ENCODE results near the gene POMT1. TPM values are rescaled to one million over a fixed set of nuclear protein-coding genes. Genes with fewer than 3 reads are reported as not detected.
A peak's percentile ranks its signal among the peaks of the same experiment; 100 is the strongest.

The POMT1 gene
- total RNA-seq, 2 experiments from 2014 or later = 41.5 to 53.7 TPM

- DNase-seq (no peak), ATAC-seq (no peak)
- Mint-ChIP-seq H3K27ac (no peak overlapping the region), H3K27me3 (no peaks in the 10 kb centered on the region), H3K36me3 (peaks cover 52% of the 10 kb centered on the region), H3K9me3 (ENCODE audit: low read depth) (no peaks in the 10 kb centered on the region), H3K4me3 (no peak overlapping the region), H3K4me1 (peaks cover 2% of the 10 kb centered on the region)
- CTCF ChIA-PET = interaction anchor here (0.5 to 3.1 kb wide), 6 partner anchors 18 to 132 kb away, joined by 3 to 12 read pairs (median 5); partner anchors contain the start of gene PRRT1B
These were observed 21.0 kb upstream of the POMT1 start for GRCh38 chr9:131481441-131482342.

GRCh38 chr9:131482343-131483006 is 20.2 kb upstream of the POMT1 start:
- no peak for ATAC-seq
- CTCF ChIA-PET = interaction anchor here (0.5 to 0.6 kb wide), 2 partner anchors 63 to 103 kb away, joined by 3 to 4 read pairs; partner anchors contain the start of gene PRRT1B
- DNase-seq = no peak
- Mint-ChIP-seq H3K9me3 (ENCODE audit: low read depth) (no peaks in the 10 kb centered on the region), H3K36me3 (peaks cover 56% of the 10 kb centered on the region), H3K4me1 (peaks cover 2% of the 10 kb centered on the region), H3K4me3 (no peak overlapping the region), H3K27ac (no peak overlapping the region), H3K27me3 (no peaks in the 10 kb centered on the region)

GRCh38 chr9:131483319-131484050 is 19.2 kb upstream of the POMT1 start:
- CTCF ChIA-PET = no interaction called here
- H3K27ac Mint-ChIP-seq = no peak overlapping the region
- H3K36me3 Mint-ChIP-seq = peaks cover 60% of the 10 kb centered on the region
- DNase-seq = no peak
- ATAC-seq = no peak
- peaks cover 2% of the 10 kb centered on the region for H3K4me1 Mint-ChIP-seq
- no peak overlapping the region for H3K4me3 Mint-ChIP-seq
- H3K9me3 Mint-ChIP-seq (ENCODE audit: low read depth) = no peaks in the 10 kb centered on the region
- no peaks in the 10 kb centered on the region for H3K27me3 Mint-ChIP-seq

GRCh38 chr9:131484051-131484445 is 18.7 kb upstream of the POMT1 start:
- peaks cover 61% of the 10 kb centered on the region for H3K36me3 Mint-ChIP-seq
- DNase-seq (no peak), ATAC-seq (no peak)
- H3K27me3 Mint-ChIP-seq = no peaks in the 10 kb centered on the region
- CTCF ChIA-PET = interaction anchor here (1.0 kb wide), 1 partner anchor 77 kb away, joined by 3 read pairs; no protein-coding TSS in a partner anchor
- H3K27ac Mint-ChIP-seq = no peak overlapping the region
- H3K4me3 Mint-ChIP-seq = no peak overlapping the region
- no peaks in the 10 kb centered on the region for H3K9me3 Mint-ChIP-seq (ENCODE audit: low read depth)
- H3K4me1 Mint-ChIP-seq = peaks cover 2% of the 10 kb centered on the region

GRCh38 chr9:131484560-131485185 is 18.0 kb upstream of the POMT1 start:
- no peaks in the 10 kb centered on the region for H3K9me3 Mint-ChIP-seq (ENCODE audit: low read depth)
- no peak overlapping the region for H3K27ac Mint-ChIP-seq
- CTCF ChIA-PET = interaction anchor here (1.0 kb wide), 1 partner anchor 77 kb away, joined by 3 read pairs; no protein-coding TSS in a partner anchor
- peaks cover 61% of the 10 kb centered on the region for H3K36me3 Mint-ChIP-seq
- DNase-seq (no peak), ATAC-seq (no peak)
- no peaks in the 10 kb centered on the region for H3K4me1 Mint-ChIP-seq
- H3K27me3 Mint-ChIP-seq = no peaks in the 10 kb centered on the region
- H3K4me3 Mint-ChIP-seq = no peak overlapping the region

- Mint-ChIP-seq H3K36me3 (peaks cover 65% of the 10 kb centered on the region), H3K27me3 (no peaks in the 10 kb centered on the region), H3K27ac (no peak overlapping the region), H3K9me3 (ENCODE audit: low read depth) (no peaks in the 10 kb centered on the region), H3K4me1 (no peaks in the 10 kb centered on the region), H3K4me3 (no peak overlapping the region)
- ATAC-seq (no peak), DNase-seq (no peak)
- CTCF ChIA-PET = interaction anchor here (1.0 kb wide), 1 partner anchor 78 kb away, joined by 3 read pairs; no protein-coding TSS in a partner anchor
These were observed 17.5 kb upstream of the POMT1 start for GRCh38 chr9:131485206-131485605.

GRCh38 chr9:131485728-131486422 is 16.8 kb upstream of the POMT1 start:
- Mint-ChIP-seq H3K4me1 (no peaks in the 10 kb centered on the region), H3K9me3 (ENCODE audit: low read depth) (no peaks in the 10 kb centered on the region), H3K4me3 (no peak overlapping the region), H3K27ac (no peak overlapping the region), H3K27me3 (no peaks in the 10 kb centered on the region), H3K36me3 (peaks cover 68% of the 10 kb centered on the region)
- DNase-seq (no peak), ATAC-seq (no peak)
- CTCF ChIA-PET = no interaction called here

GRCh38 chr9:131487001-131487400 is 15.7 kb upstream of the POMT1 start:
- ATAC-seq (no peak), DNase-seq (no peak)
- H3K36me3 Mint-ChIP-seq = peaks cover 75% of the 10 kb centered on the region
- H3K27me3 Mint-ChIP-seq = no peaks in the 10 kb centered on the region
- H3K4me3 Mint-ChIP-seq = no peak overlapping the region
- no peak overlapping the region for H3K27ac Mint-ChIP-seq
- H3K4me1 Mint-ChIP-seq = no peaks in the 10 kb centered on the region
- CTCF ChIA-PET = no interaction called here
- H3K9me3 Mint-ChIP-seq (ENCODE audit: low read depth) = no peaks in the 10 kb centered on the region

GRCh38 chr9:131487621-131488031 is 15.1 kb upstream of the POMT1 start:
- CTCF ChIA-PET = interaction anchor here (0.7 kb wide), 1 partner anchor 32 kb away, joined by 3 read pairs; no protein-coding TSS in a partner anchor
- Mint-ChIP-seq H3K36me3 (peaks cover 78% of the 10 kb centered on the region), H3K27ac (no peak overlapping the region), H3K9me3 (ENCODE audit: low read depth) (no peaks in the 10 kb centered on the region), H3K4me1 (no peaks in the 10 kb centered on the region), H3K27me3 (no peaks in the 10 kb centered on the region), H3K4me3 (no peak overlapping the region)
- no peak for ATAC-seq
- DNase-seq = no peak

- peaks cover 78% of the 10 kb centered on the region for H3K36me3 Mint-ChIP-seq
- no peak overlapping the region for H3K27ac Mint-ChIP-seq
- ATAC-seq = no peak
- no peak overlapping the region for H3K4me3 Mint-ChIP-seq
- CTCF ChIA-PET = no interaction called here
- H3K27me3 Mint-ChIP-seq = no peaks in the 10 kb centered on the region
- no peaks in the 10 kb centered on the region for H3K4me1 Mint-ChIP-seq
- DNase-seq = no peak
- H3K9me3 Mint-ChIP-seq (ENCODE audit: low read depth) = no peaks in the 10 kb centered on the region
These were observed 12.2 kb upstream of the POMT1 start for GRCh38 chr9:131490514-131490913.

- no peaks in the 10 kb centered on the region for H3K4me1 Mint-ChIP-seq
- peaks cover 76% of the 10 kb centered on the region for H3K36me3 Mint-ChIP-seq
- ATAC-seq (no peak), DNase-seq (no peak)
- H3K27me3 Mint-ChIP-seq = no peaks in the 10 kb centered on the region
- CTCF ChIA-PET = interaction anchor here (1.4 to 1.5 kb wide), 2 partner anchors 9 to 249 kb away, joined by 3 read pairs; partner anchors contain the start of gene RAPGEF1
- H3K4me3 Mint-ChIP-seq = no peak overlapping the region
- H3K9me3 Mint-ChIP-seq (ENCODE audit: low read depth) = no peaks in the 10 kb centered on the region
- no peak overlapping the region for H3K27ac Mint-ChIP-seq
These were observed 11.6 kb upstream of the POMT1 start for GRCh38 chr9:131491001-131491710.

- no peak for ATAC-seq
- Mint-ChIP-seq H3K27me3 (no peaks in the 10 kb centered on the region), H3K36me3 (peaks cover 75% of the 10 kb centered on the region), H3K4me1 (no peaks in the 10 kb centered on the region), H3K4me3 (no peak overlapping the region), H3K27ac (peak overlapping the region; percentile 63), H3K9me3 (ENCODE audit: low read depth) (no peaks in the 10 kb centered on the region)
- DNase-seq = no peak
- CTCF ChIA-PET = interaction anchor here (0.6 to 1.5 kb wide), 3 partner anchors 9 to 248 kb away, joined by 3 read pairs; partner anchors contain the start of gene RAPGEF1
These were observed 10.6 kb upstream of the POMT1 start for GRCh38 chr9:131492070-131492469.
